ENCODE data around the gene ALOX15B.
"Not testable (repeated sequence)": the region's sequence is repeated elsewhere in the genome, so short reads cannot be mapped to it uniquely, and the experiment has no call there.

ALOX15B gene

DNA sequence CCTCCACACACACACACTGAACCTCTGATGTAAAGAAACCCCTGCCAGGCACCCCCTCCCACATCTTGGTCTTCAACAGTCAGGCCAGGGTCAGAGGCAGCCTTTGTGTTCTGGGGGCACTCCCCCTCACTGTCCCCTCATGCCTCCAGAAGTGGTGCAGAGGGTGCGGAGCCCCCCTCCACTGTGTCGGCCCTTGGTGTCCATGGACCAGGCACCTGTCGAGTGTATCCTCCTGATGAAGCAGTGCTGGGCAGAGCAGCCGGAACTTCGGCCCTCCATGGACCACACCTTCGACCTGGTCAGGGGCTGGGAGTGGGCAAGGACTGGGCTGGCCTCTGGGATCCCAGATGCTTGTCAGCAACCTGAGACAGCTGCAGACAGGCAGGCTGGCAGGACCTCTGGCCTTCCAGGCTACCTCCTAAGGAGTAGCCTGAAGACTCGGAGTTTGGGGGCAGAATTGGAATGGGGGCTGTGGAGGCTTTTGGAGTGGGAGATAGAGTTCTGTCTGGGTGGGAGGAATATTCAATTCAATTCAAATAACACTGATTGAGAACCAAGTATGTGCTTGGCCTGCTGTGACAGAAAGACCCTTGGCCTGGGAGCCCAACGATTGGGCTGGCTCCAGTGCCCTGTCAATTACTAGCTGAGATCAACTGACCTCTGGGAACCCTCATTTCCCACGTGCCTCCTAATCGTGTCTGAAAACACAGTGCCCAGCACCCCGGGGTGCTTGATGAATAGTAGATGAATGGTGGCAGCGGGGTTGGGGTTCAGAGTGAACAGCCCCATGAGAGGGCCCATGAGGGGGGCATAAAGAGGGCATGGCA is 24.9 kb upstream of the ALOX15B start:
- DNase-seq (ENCODE audit: low read depth), result no peak

GRCh38 chr17:8014558-8014850 is 24.4 kb upstream of the ALOX15B start:
- DNase-seq (ENCODE audit: low read depth), result no peak

- no peak for DNase-seq (ENCODE audit: low read depth)
Observed at GRCh38 chr17:8015236-8015956, 23.5 kb upstream of the ALOX15B start.

DNA sequence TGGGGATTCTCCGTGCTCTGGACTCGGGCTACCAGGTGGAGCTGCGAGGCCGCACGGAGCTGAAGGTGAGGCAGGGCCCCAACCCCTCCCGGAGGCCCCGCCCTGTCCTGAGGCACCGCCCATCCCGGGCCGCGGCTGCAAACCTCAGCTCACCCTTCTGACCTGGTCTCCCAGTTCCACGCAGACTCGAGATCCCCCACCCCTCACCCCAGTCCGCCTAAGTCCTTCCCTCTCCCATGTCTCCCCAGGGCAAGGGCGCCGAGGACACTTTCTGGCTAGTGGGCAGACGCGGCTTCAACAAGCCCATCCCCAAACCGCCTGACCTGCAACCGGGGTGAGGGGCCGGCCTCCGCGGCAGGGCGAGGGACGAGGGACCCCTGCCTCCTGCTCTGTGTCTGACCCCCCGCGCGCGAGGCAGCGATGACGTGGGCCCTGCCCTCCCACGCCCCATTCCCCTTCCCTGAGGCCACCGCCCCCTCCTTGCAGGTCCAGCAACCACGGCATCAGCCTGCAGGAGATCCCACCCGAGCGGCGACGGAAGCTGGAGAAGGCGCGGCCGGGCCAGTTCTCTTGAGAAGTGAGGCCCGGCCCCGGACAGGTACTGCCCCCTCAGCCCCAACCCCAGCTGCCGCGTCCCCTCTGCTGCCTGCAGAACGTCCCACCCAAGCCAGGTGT is 22.8 kb upstream of the ALOX15B start:
- DNase-seq (ENCODE audit: low read depth), result no peak

DNA sequence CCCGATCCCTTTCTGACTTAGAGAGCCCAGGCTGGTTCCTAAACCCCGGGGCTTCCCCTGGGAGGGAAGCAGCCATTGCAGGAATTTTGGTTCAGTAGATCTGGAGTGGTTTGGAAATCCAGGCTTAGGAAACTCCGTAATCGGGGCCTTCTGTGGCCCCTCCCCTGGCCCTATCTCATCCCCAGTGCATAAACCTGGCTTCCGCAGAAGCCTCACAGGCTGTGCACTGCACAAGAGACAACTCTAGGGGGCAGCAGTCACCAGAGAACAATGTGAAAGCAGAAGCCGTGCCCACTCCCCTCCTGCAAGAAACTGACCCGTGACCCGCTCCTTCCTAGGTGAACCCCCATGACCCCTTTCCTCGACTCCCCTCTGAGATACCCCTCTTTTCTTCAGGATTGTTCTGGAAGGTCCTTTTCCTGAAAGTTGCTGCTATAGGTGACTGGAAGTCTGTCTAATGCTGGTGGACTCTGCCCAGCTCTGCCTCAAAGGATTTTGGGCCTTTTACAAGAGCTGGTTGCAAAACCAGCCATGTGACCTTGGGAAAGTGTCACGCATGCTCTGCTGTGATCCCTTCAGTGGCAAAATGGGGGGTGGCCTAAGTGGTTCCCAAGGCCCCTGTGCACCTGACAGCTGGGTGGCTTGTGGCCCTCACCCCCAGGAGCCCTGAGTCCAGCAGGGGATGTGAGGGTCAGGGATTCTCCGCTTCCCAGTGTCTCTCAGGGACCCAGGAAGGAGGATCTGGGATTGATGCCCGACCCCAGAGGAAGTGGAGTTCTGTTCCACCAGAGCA is 22.0 kb upstream of the ALOX15B start:
- no peak for DNase-seq (ENCODE audit: low read depth)

DNA sequence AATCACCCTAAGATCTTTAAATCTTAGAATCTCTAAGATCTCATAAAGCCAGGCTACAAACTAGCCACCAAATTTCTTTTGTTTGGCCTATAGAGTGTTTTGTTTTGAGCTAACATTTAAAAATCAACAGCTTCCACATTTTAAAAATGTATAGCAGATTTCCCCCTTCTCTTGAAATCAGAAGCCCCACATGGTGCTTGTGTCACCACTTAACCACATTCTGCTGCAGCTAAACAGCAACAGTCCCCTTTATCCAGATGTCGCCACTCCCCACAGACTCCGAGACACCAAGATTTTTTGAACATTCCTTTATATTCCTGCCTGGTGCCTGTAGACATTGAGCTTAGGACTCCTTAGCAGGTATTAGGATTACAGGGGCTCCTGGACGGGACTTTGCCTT is 20.4 kb upstream of the ALOX15B start:
- no peak for DNase-seq (ENCODE audit: low read depth)

- no peak for DNase-seq (ENCODE audit: low read depth)
Observed at GRCh38 chr17:8019166-8019565, 19.7 kb upstream of the ALOX15B start.

DNA sequence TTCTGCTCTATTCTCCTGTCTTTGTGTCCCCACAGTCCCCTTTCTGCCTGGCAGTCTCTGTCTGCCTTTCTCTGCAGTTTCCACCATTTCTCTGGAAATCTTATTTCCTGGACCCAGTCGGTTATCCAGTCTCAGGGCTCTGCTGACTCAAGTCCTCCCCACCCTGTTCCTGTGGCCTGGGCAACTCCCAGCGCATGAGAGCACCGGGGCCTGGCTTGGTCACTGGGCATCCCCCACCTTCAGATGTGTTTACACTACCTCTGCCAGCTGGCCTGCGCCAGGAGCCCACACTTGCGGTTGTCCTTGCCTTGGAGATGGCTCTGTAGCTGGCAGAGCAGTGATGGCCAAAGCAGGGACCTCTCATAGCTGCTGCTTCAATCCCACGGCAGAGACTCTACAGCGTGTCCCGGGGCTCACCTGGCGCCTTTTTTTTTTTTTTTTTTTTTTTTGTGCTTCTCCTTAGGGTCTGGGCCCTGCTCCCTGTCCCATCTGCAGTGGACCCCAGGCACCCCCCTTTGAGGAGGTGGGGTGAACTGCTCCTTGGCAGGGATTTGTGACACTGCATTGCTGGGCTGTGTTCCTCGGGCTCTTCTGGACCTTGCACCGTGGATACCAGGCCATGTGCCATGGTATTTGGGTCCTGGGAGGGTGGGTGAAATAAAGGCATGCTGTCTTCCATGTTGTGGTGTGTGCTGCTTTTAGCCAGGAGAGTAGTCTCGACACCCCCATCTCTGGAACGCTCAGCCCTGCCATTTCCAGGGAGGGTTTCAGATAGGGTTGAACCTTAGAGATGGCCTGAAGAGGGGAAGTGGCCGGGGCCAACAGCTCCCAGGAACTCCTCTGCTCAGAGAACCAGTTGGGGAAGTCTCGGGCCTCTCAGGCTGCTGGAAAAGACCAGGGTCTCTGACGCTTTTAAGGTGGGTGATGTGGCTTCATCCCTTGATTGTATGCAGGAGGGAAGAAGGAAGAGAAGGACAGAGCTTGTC is 18.9 kb upstream of the ALOX15B start:
- DNase-seq (ENCODE audit: low read depth), result no peak

DNA sequence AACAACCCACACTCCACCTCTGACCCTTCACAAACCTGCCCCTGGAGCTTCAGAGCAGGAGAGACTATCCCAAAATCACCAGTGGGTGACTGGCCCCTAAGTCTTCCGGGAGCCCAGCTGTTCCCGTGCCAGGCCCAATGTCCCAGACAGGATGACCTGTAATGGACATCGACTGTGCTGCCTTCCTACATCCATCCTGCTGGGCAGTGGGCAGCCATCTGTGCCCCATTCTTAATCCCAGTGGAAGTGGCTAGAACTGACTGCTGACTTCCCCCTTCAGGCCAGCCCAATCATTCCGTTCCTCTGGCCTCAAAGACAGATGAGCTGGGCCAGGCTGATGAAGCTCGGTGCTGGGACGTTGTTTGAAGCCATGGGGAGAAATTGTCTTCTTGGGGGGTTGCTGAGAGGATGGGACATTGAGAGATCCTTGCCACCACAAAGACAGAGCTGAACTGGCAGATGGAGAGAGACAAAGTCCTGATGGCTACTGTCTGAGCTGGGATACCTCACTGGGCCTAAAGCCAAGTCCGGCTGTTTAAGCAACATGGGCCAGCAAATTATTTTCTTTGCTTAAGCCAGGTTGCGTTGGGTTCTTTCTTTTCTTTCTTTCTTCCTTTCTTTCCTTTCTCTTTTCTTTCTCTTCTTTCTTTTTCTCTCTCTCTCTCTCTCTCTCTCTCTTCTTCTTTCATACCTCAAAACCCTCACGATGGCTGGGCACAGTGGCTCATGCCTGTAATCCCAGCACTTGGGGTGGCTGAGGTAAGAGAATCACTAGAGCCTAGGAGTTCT is 17.9 kb upstream of the ALOX15B start:
- no peak for DNase-seq (ENCODE audit: low read depth)

- DNase-seq (ENCODE audit: low read depth), result no peak
Observed at GRCh38 chr17:8021565-8022359, 17.1 kb upstream of the ALOX15B start.

DNA sequence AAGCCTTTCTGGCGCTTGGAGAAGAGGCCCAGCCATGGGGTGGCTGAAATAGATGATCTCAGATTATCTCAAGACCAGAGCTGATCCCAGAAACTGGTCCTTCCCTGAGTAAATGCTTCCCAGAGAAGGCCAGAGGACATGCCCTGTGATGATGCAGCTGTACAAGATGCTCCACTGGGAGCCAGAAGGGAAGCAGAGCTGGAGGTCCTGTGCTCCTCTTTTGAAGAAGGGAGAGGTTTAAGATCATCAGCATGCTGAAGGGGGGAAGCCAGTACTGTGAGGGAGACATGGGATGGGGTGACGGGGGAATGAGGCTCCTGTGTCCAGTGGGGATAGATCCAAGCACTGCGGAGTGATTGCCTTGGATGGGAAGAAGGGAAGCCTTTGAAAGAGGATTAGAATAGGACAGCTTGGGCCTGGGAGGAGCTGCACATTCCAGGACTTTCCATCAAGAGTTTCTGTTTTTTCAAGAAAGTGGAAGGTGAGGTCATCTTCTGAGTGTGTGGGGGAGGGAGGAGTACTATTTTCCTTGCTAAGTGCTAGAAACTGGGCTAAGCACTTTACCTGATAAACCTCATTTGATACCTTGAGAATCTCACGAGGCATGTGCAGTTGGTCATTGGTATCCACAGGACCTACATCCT is 16.4 kb upstream of the ALOX15B start:
- no peak for DNase-seq (ENCODE audit: low read depth)

DNA sequence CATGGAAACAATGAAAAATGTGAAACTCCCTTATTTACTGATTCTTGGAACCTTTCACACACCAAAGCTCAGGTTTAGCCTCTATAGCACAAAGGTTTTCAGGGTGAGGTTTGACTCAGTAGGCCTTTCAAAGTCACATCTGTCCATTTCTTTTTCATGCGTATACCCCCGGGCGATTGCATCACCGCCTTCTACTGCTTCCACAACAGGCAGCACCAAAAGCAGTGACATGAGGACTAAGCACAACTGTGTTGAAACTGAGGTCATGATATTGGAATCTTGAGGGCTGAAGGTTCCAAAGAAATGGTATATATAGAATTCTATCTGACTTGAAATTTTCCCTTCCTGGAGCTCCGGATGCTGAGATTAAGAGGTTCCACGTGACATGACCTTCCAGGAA is 14.7 kb upstream of the ALOX15B start:
- not testable (repeated sequence) for DNase-seq (ENCODE audit: low read depth)

- no peak for DNase-seq (ENCODE audit: low read depth)
Observed at GRCh38 chr17:8025176-8025911, 13.5 kb upstream of the ALOX15B start.

DNA sequence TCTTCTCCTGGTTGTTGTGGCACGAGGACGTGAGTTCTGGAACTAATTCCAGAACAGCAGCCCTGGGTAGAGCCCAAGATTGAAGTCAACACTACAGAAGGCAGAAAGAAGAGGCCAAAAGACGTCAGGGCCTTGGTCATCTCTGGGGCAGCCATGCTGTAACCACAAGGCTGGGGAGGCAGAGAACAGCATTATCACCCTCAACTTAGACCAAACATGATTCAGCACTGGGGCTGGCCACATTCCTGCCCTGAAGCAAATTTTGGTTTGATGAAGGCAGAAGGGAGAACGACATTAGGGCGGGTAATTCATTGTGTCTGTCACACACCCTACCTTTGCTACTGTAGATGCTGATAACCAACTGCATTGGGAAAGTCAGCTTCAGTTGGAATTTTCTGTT is 9.7 kb upstream of the ALOX15B start:
- DNase-seq (ENCODE audit: low read depth), result no peak

DNA sequence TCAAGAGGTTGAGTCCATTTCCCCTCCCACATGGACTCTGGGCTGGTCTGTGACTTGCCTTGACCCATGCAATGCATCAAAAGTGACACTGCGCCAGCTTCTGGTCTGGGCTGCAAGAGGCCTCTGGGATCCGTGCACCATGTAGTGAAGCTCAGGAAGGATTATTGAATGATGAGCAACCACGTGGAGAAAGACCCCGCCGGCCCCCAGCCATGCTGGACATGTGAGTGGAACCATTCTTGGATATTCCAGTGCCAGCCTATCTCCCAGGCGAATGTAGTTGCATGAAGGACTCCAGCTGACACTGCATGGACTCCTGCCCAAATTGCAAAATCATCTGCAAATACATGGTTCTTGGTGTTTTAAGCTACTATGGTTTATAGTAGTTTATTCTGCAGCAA is 7.6 kb upstream of the ALOX15B start:
- no peak for DNase-seq (ENCODE audit: low read depth)

GRCh38 chr17:8031950-8032349 is 6.9 kb upstream of the ALOX15B start:
- no peak for DNase-seq (ENCODE audit: low read depth)

GRCh38 chr17:8032442-8032841 is 6.4 kb upstream of the ALOX15B start:
- DNase-seq (ENCODE audit: low read depth), result no peak

DNA sequence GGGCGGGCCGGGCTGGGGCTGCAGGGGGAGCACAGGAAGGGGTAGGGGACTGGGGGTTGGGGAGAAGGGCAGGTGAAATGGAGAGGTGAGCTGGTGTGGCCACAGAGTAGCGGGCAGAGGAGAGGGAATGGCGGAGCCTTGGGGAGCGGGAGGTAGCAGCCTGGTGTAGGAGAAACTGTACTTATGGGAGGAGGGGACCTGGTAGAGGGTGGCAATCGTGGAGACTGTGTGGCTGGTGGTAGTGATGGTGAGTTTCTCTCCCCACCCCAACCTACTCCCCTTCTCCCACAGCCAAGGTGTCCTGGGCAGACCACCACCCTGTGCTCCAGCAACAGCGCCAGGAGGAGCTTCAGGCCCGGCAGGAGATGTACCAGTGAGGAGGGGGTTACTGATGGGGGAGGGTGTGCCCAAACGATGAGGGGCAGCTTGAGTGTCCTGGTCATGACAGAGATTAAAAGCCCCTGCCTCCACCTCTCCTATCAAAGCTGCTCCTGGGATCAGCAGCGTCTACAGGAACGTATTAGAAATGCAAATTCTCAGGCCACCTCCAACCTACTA is 831 bp downstream of the ALOX15B start:
- no peak for DNase-seq (ENCODE audit: low read depth)
